Endothelial cell of hepatic sinusoid (primary cell): ENCODE data around the gene CALHM3.
"Not testable (repeated sequence)": the region's sequence is repeated elsewhere in the genome, so short reads cannot be mapped to it uniquely, and the experiment has no call there.

Experiments used
- in situ Hi-C: cut with HindIII; loops from 2 replicates; pipeline ENCODE4 v1.10.0; 2017; ENCODE audit warnings: low sequenced_read_pairs

The CALHM3 gene

DNA sequence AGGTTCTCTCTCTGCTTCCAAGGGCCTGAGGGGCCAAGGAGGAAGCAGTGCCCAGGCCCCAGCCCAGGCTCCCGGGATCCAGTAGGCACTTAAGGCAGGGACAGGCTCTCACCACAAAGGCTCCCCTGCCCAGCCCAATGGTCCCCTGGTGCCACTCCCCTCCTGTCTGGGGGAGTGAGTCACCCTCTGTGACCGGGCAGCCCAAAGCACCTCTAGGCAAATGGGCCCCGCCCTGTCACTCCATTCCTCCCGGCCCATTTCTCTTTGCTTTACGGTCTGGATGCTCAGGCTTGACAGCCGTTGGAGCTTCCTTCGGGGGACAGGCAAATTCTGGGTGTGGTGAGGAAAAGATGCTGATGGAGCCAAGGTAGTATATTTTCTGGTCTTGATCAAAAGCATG, at the start of gene CALHM3:
TSS of gene CALHM3 (minus strand) at position 106 of the 400 bp plus-strand sequence. CDS start 208 bp downstream, outside the sequence.
- in situ Hi-C loops: loop anchor here (10.0 kb wide), 1 partner anchor 64 kb away; no protein-coding TSS in a partner anchor

GRCh38 chr10:103528549-103528948, 49.5 kb upstream of the CALHM3 start:
- in situ Hi-C loops: loop anchor here (5.0 kb wide), 1 partner anchor 49 kb away; no protein-coding TSS in a partner anchor

- in situ Hi-C loops: loop anchor here (5.0 kb wide), 1 partner anchor 50 kb away; no protein-coding TSS in a partner anchor
These were observed 48.4 kb upstream of the CALHM3 start for GRCh38 chr10:103527476-103527875.

DNA sequence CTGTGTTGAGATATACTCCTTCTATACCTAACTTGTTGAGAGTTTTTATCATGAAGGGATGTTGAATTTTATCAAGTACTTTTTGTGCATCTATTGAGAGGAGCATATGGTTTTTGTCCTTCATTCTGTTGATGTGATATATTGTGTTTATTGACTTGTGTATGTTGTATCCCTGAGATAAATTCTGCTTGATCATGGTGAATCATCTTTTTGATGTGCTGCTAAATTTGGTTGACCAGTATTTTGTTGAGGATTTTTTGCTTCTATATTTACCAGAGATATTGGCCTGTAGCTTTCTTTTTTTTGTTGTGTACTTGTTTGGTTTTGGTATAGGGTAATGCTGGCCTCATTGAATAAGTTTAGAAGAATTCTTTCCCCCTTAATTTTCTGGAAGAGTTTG, 46.9 kb upstream of the CALHM3 start:
- in situ Hi-C loops: loop anchor here (5.0 kb wide), 1 partner anchor 51 kb away; no protein-coding TSS in a partner anchor

- in situ Hi-C loops: no loop called here
These were observed 44.6 kb upstream of the CALHM3 start for GRCh38 chr10:103523683-103524082.

GRCh38 chr10:103522006-103522405, 43.0 kb upstream of the CALHM3 start:
- in situ Hi-C loops: not testable (repeated sequence)

GRCh38 chr10:103519798-103520197, 40.8 kb upstream of the CALHM3 start:
- in situ Hi-C loops: no loop called here

- in situ Hi-C loops: no loop called here
These were observed 38.4 kb upstream of the CALHM3 start for GRCh38 chr10:103517234-103518085.

DNA sequence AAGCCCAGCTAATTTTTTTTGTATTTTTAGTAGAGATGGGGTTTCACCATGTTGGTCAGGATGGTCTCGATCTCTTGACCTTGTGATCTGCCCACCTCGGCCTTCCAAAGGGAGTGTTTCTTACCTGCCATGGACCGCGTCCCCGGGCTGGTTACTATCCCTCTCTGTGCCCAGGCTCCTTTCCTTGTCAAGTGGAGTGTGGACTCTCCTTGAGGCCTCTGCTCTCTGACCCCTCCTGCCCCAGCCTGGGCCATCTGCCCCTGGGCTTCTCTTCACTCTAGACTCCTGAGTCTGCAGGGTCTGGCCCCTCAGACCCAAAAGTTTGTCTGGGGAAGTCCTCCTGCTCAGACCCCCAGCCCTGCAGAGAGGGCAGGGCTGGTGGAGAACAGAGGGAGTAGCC, 35.2 kb upstream of the CALHM3 start:
- in situ Hi-C loops: no loop called here

- in situ Hi-C loops: no loop called here
These were observed 34.5 kb upstream of the CALHM3 start for GRCh38 chr10:103513380-103514060.

DNA sequence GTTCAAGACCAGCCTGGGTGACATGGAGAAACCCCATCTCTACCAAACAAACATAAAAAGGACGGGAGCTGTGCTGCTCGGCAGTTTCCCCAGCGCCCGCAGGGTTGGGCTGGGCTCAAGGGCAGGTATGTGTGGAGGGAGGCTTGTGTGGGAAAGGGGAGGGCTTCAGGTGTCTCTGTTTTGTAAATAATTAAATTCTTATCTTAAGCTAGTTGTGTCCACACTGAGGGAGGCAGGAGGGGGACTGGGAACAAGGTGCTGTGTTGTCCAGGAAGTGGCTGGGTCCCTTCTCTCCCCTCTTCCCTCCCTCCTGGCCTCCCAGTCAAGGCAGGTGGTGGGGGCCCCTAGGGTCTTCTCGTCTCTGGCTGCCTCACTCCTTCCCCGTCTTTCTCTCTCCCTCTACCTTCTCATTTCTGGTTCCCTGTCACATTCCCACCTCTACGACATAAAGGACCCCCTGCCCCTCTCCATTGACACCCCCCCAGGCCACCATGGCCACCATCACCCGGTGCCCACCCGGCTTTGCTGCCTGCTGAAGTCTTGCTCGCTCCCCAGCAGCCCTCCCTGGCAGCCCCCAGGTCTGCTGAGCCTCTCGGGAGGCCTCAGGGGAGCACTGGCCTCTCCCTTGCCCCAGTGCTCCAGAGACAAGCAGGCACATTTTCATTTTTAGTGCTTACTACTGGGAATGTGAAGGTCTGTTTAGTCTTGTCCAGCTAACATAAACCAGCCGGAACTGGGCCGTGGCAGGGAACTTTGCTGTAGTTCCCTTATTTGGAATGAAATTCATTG, 33.7 kb upstream of the CALHM3 start:
- in situ Hi-C loops: no loop called here

- in situ Hi-C loops: no loop called here
These were observed 33.1 kb upstream of the CALHM3 start for GRCh38 chr10:103512166-103512565.

- in situ Hi-C loops: no loop called here
These were observed 32.0 kb upstream of the CALHM3 start for GRCh38 chr10:103510791-103511752.

GRCh38 chr10:103510046-103510685, 31.1 kb upstream of the CALHM3 start:
- in situ Hi-C loops: no loop called here

GRCh38 chr10:103507235-103508191, 28.5 kb upstream of the CALHM3 start:
- in situ Hi-C loops: no loop called here

DNA sequence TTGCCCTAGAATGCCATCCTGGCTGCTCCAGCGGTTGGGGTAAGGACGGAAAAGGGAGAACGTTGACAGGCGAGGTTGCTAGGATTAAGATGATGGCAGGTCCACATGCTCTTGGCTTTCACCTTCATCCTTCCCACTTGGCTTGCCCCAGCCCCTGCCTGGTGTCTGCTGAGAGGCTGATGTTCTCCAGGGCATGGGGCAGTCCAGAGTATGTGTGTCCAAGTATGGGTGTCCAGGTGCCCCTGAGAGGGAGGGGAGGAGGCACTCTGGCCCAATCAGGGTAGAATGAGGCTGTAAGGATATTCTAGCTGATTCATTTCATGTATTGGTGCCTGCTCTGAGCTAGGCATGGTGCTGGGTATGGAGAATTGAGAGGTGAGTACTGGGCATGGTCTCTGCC, 27.0 kb upstream of the CALHM3 start:
- in situ Hi-C loops: no loop called here

DNA sequence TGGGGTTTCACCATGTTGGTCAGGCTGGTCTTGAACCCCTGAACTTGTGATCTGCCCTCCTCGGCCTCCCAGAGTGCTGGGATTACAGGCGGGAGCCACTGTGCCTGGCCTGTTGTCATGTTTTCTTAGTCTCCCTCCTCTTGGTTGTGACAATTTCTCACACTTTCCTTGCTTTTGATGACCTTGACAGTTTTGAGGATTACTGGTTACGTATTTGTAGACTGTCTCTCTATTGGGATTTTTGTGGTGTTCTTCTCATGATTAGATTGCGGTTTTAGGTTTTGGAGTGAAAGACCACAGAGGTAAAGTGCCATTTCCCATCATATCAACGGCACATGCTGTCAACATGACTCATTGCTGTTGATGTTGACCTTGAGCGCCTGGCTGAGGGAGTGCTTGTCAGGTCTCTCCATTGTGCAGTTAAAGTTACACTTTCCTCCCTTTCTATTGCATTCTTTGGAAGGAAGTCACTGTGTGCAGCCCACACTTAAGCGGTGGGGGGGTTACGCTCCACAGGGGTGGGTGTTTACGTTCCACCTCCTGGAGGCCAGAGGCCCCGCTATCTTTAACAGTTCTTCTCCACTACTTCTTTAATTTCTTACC, 25.2 kb upstream of the CALHM3 start:
- in situ Hi-C loops: no loop called here

GRCh38 chr10:103503777-103504176, 24.7 kb upstream of the CALHM3 start:
- in situ Hi-C loops: not testable (repeated sequence)
